IMR-90 (cell line): ENCODE measurements around the gene TSEN54. TPM values are rescaled to one million over a fixed set of nuclear protein-coding genes. Genes with fewer than 3 reads are reported as not detected.

Source experiments
- ATAC-seq: fragments of 200-7000 bp; cut with Tn5 transposase; 2 replicates; pipeline ENCODE4 v1.9.1; 2020; ENCODE audit warnings: low read depth, mild to moderate bottlenecking, moderate library complexity
- BruUV-seq: library from RNA; stranded (reverse); fragments of 400-500 nt; replicated peaks from 2 replicates; lab custom pipeline; 2021; lab: Mats Ljungman, UMichigan
- CTCF ChIA-PET: fragments of 300-600 bp; formaldehyde crosslinking; extraction: SDS; loops from one replicate; lab custom pipeline; 2021; ENCODE audit warnings: antibody characterized with exemption; lab: Yijun Ruan, JAX
- POLR2A ChIA-PET: fragments of 300-600 bp; sonication (Branson Sonifier 250); formaldehyde crosslinking; loops from one replicate; lab custom pipeline; 2022; ENCODE audit warnings: antibody characterized with exemption; ENCODE audit not compliant: unreplicated experiment; lab: Charles Lee
- DNase-seq: peaks from one replicate; pipeline ENCODE4 v3.0.0; 2013
- H2AFZ ChIP-seq: replicated peaks from 2 replicates; pipeline ENCODE3; 2013; ENCODE audit warnings: low read length, mild to moderate bottlenecking; ENCODE audit not compliant: poor library complexity
- H2AK5ac ChIP-seq: 2 replicates; pipeline ENCODE4 v1.6.1; 2013; ENCODE audit warnings: low read depth, low read length, inconsistent platforms
- H2AK9ac ChIP-seq: replicated peaks from 2 replicates; pipeline ENCODE3; 2013; ENCODE audit warnings: mild to moderate bottlenecking, low read depth, low read length, moderate library complexity; ENCODE audit not compliant: poor library complexity
- H2BK120ac ChIP-seq: 2 replicates; pipeline ENCODE4 v1.6.1; 2013; ENCODE audit warnings: low read depth, low read length, inconsistent platforms
- H2BK15ac ChIP-seq: 3 replicates; pipeline ENCODE4 v1.6.1; 2013; ENCODE audit warnings: low read depth, low read length, inconsistent platforms
- H2BK20ac ChIP-seq: 2 replicates; pipeline ENCODE4 v1.6.1; 2013; ENCODE audit warnings: low read depth, mild to moderate bottlenecking, inconsistent platforms, low read length, moderate library complexity
- H2BK5ac ChIP-seq: 2 replicates; pipeline ENCODE4 v1.6.1; 2013; ENCODE audit warnings: mild to moderate bottlenecking, low read depth, low read length, inconsistent platforms; ENCODE audit not compliant: poor library complexity, severe bottlenecking
- H3K14ac ChIP-seq: replicated peaks from 2 replicates; pipeline ENCODE4 v1.6.1; 2013; ENCODE audit warnings: low read depth, low read length, inconsistent platforms
- H3K18ac ChIP-seq: 2 replicates; pipeline ENCODE4 v1.6.1; 2013; ENCODE audit warnings: low read depth, low read length, control low read depth
- H3K23ac ChIP-seq: 2 replicates; pipeline ENCODE4 v1.6.1; 2013; ENCODE audit warnings: low read depth, low read length, inconsistent platforms
- H3K27ac ChIP-seq: 2 replicates; pipeline ENCODE4 v1.5.1; 2013; ENCODE audit warnings: mild to moderate bottlenecking, control low read depth, low read length; ENCODE audit not compliant: insufficient read depth
- H3K27me3 ChIP-seq: 2 replicates; pipeline ENCODE4 v1.6.1; 2013; ENCODE audit warnings: low read length; ENCODE audit not compliant: control insufficient read depth, insufficient read depth
- H3K36me3 ChIP-seq: 2 replicates; pipeline ENCODE4 v1.6.1; 2013; ENCODE audit warnings: low read length, mixed read lengths; ENCODE audit not compliant: control insufficient read depth, insufficient read depth
- H3K4ac ChIP-seq: 2 replicates; pipeline ENCODE4 v1.6.1; 2013; ENCODE audit warnings: low read depth, low read length, inconsistent platforms
- H3K4me1 ChIP-seq: 2 replicates; pipeline ENCODE4 v1.6.1; 2013; ENCODE audit warnings: low read length, mixed read lengths; ENCODE audit not compliant: control insufficient read depth, insufficient read depth
- H3K4me2 ChIP-seq: 2 replicates; pipeline ENCODE4 v1.6.1; 2013; ENCODE audit warnings: low read depth, mild to moderate bottlenecking, control low read depth, low read length, moderate library complexity
- H3K4me3 ChIP-seq: 2 replicates; pipeline ENCODE4 v1.5.1; 2013; ENCODE audit warnings: low read depth, mild to moderate bottlenecking, control low read depth, low read length, moderate library complexity; ENCODE audit not compliant: insufficient read depth
- H3K56ac ChIP-seq: 2 replicates; pipeline ENCODE4 v1.6.1; 2013; ENCODE audit warnings: low read length, inconsistent platforms; ENCODE audit not compliant: insufficient read depth; ENCODE audit errors: extremely low read depth
- H3K79me1 ChIP-seq, 2 experiments: 2 replicates each; pipeline ENCODE4 v1.6.1; 2013; ENCODE audit warnings: low read length in 2 of 2, inconsistent platforms in 1 of 2, low read depth in 1 of 2
- H3K9ac ChIP-seq: 2 replicates; pipeline ENCODE4 v1.6.1; 2013; ENCODE audit warnings: low read depth, low read length, control low read depth
- H3K9me1 ChIP-seq: 2 replicates; pipeline ENCODE4 v1.6.1; 2013; ENCODE audit warnings: low read length, inconsistent platforms; ENCODE audit not compliant: insufficient read depth
- H3K9me3 ChIP-seq: 2 replicates; pipeline ENCODE4 v1.6.1; 2013; ENCODE audit warnings: low read length; ENCODE audit not compliant: control insufficient read depth, insufficient read depth
- H4K20me1 ChIP-seq: 2 replicates; pipeline ENCODE4 v1.6.1; 2013; ENCODE audit warnings: low read length, inconsistent platforms; ENCODE audit not compliant: insufficient read depth
- H4K5ac ChIP-seq: 2 replicates; pipeline ENCODE4 v1.6.1; 2013; ENCODE audit warnings: mild to moderate bottlenecking, low read depth, low read length, control low read depth
- H4K8ac ChIP-seq, 2 experiments: 2 replicates each; pipeline ENCODE4 v1.6.1; 2013; ENCODE audit warnings: low read depth in 2 of 2, low read length in 2 of 2, control low read depth in 1 of 2, inconsistent platforms in 1 of 2
- H4K91ac ChIP-seq: 2 replicates; pipeline ENCODE4 v1.6.1; 2013; ENCODE audit warnings: low read depth, low read length, inconsistent platforms; ENCODE audit not compliant: insufficient read depth
- RCOR1 ChIP-seq: IDR thresholded peaks from 2 replicates; pipeline ENCODE4 v1.6.1; 2012; ENCODE audit warnings: mild to moderate bottlenecking, low read length, improper control_type of control experiment; ENCODE audit not compliant: insufficient replicate concordance
- RFX5 ChIP-seq: IDR thresholded peaks from 2 replicates; pipeline ENCODE4 v1.8.0; 2012; ENCODE audit warnings: low read depth, mild to moderate bottlenecking, low read length, moderate library complexity
- WGBS, 2 experiments: methylation state at CpG; one replicate each; pipeline versions ENCODE4 v1.1.5 to v1.1.7; 2013; ENCODE audit warnings: missing lambda C conversion rate in 2 of 2; ENCODE audit not compliant: insufficient read length in 1 of 2; ENCODE audit errors: extremely low coverage in 2 of 2; 5-methylcytosine and 5-hydroxymethylcytosine counted together
- dilution Hi-C: fragments of 300-500 bp; cut with HindIII; formaldehyde crosslinking; loops from one replicate; pipeline ENCODE4 v1.14.3; 2018; ENCODE audit warnings: low sequenced_read_pairs; ENCODE audit not compliant: unreplicated experiment
- in situ Hi-C: fragments of 300-500 bp; cut with MboI; formaldehyde crosslinking; loops from 3 replicates; pipeline ENCODE4 v1.14.3; 2019; ENCODE audit warnings: low sequenced_read_pairs, inconsistent platforms, mixed read lengths
- intact Hi-C: fragments of 100-400 bp; cut with micrococcal nuclease; formaldehyde crosslinking; loops from 2 replicates; pipeline ENCODE4 v1.10.0; 2022
- polyA plus RNA-seq, 3 experiments: library from polyadenylated mRNA; depleted of rRNA; stranded (reverse); fragments of >200 nt; gene quantifications; 2 replicates each; pipeline ENCODE4 v1.2.3, GENCODE V29; 2012; ENCODE audit warnings: low replicate concordance in 1 of 3
- total RNA-seq: library from RNA; depleted of rRNA; stranded (reverse); fragments of >200 nt; gene quantifications from 2 replicates; pipeline ENCODE4 v1.2.3, GENCODE V29; 2012

Gene TSEN54
- total and polyA plus RNA-seq, 2 of the 4 experiments (the other 2 are of a cell fraction) = 7.2 to 14.9 TPM

DNA sequence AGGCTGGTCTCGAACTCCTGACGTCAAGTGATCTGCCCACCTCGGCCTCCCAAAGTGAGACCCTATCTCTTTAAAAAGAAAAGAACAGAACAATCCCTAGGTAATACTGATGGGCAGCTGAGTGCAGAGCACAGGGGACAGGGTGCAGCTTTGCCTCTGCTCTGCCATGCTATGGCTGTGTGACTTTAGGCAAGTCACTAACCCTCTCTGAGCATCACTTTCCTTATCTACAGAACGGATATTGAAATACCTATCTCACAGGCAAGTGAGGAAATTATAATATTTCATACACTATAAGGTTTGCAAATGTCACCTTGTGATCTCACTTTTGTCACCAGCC is 5.1 kb upstream of the TSEN54 start:
- Histone ChIP-seq H3K4me2 (no peak overlapping the region), H2BK15ac (no peak overlapping the region), H3K79me1 (peaks cover 30 to 68% of the 10 kb centered on the region in 2 experiments), H2BK5ac (no peak overlapping the region), H3K18ac (no peak overlapping the region), H3K9me3 (no peaks in the 10 kb centered on the region), H2AK5ac (no peak overlapping the region), H3K27ac (no peak overlapping the region), H2BK20ac (no peak overlapping the region), H3K4me1 (peaks cover 11% of the 10 kb centered on the region), H3K23ac (peak overlapping the region; percentile 56; the same call in 1 of the 2 replicates), H2AK9ac (no peak overlapping the region), H4K5ac (no peak overlapping the region), H2BK120ac (no peak overlapping the region), H3K36me3 (peaks cover 26% of the 10 kb centered on the region), H3K4ac (no peak overlapping the region), H4K91ac (no peak overlapping the region), H3K27me3 (no peaks in the 10 kb centered on the region), H2AFZ (no peak overlapping the region), H3K56ac (no peak overlapping the region), H4K8ac (no peak overlapping the region), H3K4me3 (no peak overlapping the region), H3K9ac (no peak overlapping the region), H3K14ac (no peak overlapping the region), H3K9me1 (peaks cover 9% of the 10 kb centered on the region; the same call in 1 of the 2 replicates), H4K20me1 (peaks cover 36% of the 10 kb centered on the region)
- CTCF ChIA-PET = no interaction called here
- ATAC-seq (no peak), DNase-seq (no peak)
- intact Hi-C loops = loop anchor here (10.0 kb wide), 1 partner anchor 236 kb away; the partner anchor contains the start of gene MIF4GD
- in situ Hi-C loops = loop anchor here (5.0 kb wide), 1 partner anchor 84 kb away; no protein-coding TSS in a partner anchor
- no TSS peak for BruUV-seq
- whole genome bisulfite sequencing, 2 experiments = no CpG with 5 or more reads among the region's 4 CpGs
- POLR2A ChIA-PET = no interaction called here
- dilution Hi-C loops = no loop called here
- TF ChIP-seq RCOR1 (no peak), RFX5 (no peak)
